Vagina (tissue), 2 donors: ENCODE measurements around the gene LACRT.

ENCODE experiments used
- POLR2AphosphoS5 ChIP-seq, 2 donors: sonication (generic); formaldehyde crosslinking; IDR thresholded peaks; one replicate each; pipeline ENCODE4 v1.9.0; 2017; ENCODE audit warnings: antibody characterized with exemption in 2 of 2, mild to moderate bottlenecking in 2 of 2, low read depth in 1 of 2; ENCODE audit not compliant: insufficient read depth in 1 of 2
- TF ChIP-seq, protein P1 (sequence below), 3 experiments: fragments of 450-650 bp in 2 of 3; fragments of 200-600 bp in 1 of 3; sonication (generic) in 1 of 3; IDR thresholded peaks; one replicate each; pipeline ENCODE4 v1.5.1; 2017 to 2019; ENCODE audit warnings: antibody characterized with exemption in 3 of 3, mild to moderate bottlenecking in 2 of 3, moderate library complexity in 2 of 3

GRCh38 chr12:54608156-54608555 is 26.5 kb downstream of the LACRT start:
- TF ChIP-seq, protein P1, sequence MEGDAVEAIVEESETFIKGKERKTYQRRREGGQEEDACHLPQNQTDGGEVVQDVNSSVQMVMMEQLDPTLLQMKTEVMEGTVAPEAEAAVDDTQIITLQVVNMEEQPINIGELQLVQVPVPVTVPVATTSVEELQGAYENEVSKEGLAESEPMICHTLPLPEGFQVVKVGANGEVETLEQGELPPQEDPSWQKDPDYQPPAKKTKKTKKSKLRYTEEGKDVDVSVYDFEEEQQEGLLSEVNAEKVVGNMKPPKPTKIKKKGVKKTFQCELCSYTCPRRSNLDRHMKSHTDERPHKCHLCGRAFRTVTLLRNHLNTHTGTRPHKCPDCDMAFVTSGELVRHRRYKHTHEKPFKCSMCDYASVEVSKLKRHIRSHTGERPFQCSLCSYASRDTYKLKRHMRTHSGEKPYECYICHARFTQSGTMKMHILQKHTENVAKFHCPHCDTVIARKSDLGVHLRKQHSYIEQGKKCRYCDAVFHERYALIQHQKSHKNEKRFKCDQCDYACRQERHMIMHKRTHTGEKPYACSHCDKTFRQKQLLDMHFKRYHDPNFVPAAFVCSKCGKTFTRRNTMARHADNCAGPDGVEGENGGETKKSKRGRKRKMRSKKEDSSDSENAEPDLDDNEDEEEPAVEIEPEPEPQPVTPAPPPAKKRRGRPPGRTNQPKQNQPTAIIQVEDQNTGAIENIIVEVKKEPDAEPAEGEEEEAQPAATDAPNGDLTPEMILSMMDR (IDR thresholded peaks at IDR 0.05): no peak
- no peak for TF ChIP-seq POLR2AphosphoS5 (IDR thresholded peaks at IDR 0.05; ENCODE audit: insufficient read depth in 1 of 2, low read depth in 1 of 2)
